PFSK-1 (cell line): ENCODE results near the gene CCDC134.

Source experiments
- POLR2AphosphoS5 ChIP-seq: IDR thresholded peaks from 2 replicates; pipeline ENCODE4 v1.6.1; 2012; ENCODE audit warnings: low read depth, mild to moderate bottlenecking, control low read depth, low read length, moderate library complexity
- TAF1 ChIP-seq: IDR thresholded peaks from 2 replicates; pipeline ENCODE4 v1.6.1; 2012; ENCODE audit warnings: low read length, control low read depth, borderline replicate concordance; ENCODE audit not compliant: insufficient read depth
- TF ChIP-seq, protein P1 (sequence below), 2 experiments: IDR thresholded peaks; 2 replicates each; pipeline versions ENCODE4 v1.6.1 to v1.8.0; 2011 to 2012; ENCODE audit warnings: low read depth in 2 of 2, low read length in 2 of 2, control low read depth in 1 of 2, inconsistent platforms in 1 of 2, mild to moderate bottlenecking in 1 of 2, moderate library complexity in 1 of 2; ENCODE audit not compliant: insufficient read depth in 1 of 2

DNA sequence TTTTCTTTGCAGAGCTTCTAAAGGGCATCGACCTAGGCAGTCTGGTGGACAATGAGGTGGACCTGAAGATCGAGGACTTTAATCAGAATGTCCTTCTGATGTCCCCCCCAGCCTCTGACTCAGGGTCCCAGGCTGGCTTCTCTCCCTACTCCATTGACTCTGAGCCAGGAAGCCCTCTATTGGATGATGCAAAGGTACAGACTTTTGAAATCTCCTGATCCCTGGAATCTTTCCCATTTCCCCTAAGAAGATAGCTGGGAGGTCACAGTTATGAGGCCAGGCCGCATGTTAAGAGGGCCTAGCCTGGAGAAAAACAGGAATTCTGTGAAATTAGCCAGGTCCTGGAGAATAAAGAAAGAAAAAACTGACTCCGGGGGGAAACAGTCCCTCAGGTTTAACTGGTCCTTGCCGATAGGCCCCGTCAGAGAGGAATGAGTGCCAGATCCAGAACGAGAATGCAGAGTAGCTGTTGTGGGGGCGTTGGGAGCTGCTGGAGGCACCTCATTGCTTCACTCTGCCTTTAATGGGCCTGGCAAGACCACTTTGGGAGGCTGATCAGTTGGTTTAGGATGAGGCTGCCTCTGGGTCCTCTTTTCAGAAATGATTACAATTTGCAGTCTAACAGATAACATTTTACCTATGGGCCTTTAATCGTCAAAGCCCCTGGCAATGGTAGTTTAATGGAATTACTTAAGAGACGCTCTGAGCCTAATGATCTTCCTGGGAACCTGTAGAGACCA, 75.2 kb downstream of the CCDC134 start:
- TF ChIP-seq TAF1 (no peak), POLR2AphosphoS5 (no peak)
- TF ChIP-seq, protein P1, sequence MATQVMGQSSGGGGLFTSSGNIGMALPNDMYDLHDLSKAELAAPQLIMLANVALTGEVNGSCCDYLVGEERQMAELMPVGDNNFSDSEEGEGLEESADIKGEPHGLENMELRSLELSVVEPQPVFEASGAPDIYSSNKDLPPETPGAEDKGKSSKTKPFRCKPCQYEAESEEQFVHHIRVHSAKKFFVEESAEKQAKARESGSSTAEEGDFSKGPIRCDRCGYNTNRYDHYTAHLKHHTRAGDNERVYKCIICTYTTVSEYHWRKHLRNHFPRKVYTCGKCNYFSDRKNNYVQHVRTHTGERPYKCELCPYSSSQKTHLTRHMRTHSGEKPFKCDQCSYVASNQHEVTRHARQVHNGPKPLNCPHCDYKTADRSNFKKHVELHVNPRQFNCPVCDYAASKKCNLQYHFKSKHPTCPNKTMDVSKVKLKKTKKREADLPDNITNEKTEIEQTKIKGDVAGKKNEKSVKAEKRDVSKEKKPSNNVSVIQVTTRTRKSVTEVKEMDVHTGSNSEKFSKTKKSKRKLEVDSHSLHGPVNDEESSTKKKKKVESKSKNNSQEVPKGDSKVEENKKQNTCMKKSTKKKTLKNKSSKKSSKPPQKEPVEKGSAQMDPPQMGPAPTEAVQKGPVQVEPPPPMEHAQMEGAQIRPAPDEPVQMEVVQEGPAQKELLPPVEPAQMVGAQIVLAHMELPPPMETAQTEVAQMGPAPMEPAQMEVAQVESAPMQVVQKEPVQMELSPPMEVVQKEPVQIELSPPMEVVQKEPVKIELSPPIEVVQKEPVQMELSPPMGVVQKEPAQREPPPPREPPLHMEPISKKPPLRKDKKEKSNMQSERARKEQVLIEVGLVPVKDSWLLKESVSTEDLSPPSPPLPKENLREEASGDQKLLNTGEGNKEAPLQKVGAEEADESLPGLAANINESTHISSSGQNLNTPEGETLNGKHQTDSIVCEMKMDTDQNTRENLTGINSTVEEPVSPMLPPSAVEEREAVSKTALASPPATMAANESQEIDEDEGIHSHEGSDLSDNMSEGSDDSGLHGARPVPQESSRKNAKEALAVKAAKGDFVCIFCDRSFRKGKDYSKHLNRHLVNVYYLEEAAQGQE (IDR thresholded peaks at IDR 0.05; ENCODE audit: insufficient read depth in 1 of 2, low read depth in 2 of 2, low read length in 2 of 2), result no peak
